HepG2 (cell line): ENCODE measurements around the gene CD79A. TPM values are rescaled to one million over a fixed set of nuclear protein-coding genes. Genes with fewer than 3 reads are reported as not detected.

Experiments used
- ARNTL ChIP-seq: sonication (generic); formaldehyde crosslinking; IDR thresholded peaks from 2 replicates; pipeline ENCODE4 v1.4.0; 2020; ENCODE audit warnings: mild to moderate bottlenecking, missing genetic modification reagents
- ATAD3A ChIP-seq: sonication (generic); formaldehyde crosslinking; IDR thresholded peaks from 2 replicates; pipeline ENCODE4 v1.4.0; 2020; ENCODE audit warnings: missing genetic modification reagents
- BRCA1 ChIP-seq: sonication (generic); formaldehyde crosslinking; IDR thresholded peaks from 2 replicates; pipeline ENCODE4 v1.4.0; 2020; ENCODE audit warnings: missing genetic modification reagents
- CBX5 ChIP-seq: sonication (generic); formaldehyde crosslinking; IDR thresholded peaks from 2 replicates; pipeline ENCODE4 v1.4.0; 2020; ENCODE audit warnings: missing genetic modification reagents, borderline replicate concordance
- ETV5 ChIP-seq: IDR thresholded peaks from 2 replicates; pipeline ENCODE4 v1.6.1; 2018; ENCODE audit warnings: missing biosample characterization, missing genetic modification reagents, inconsistent platforms, borderline replicate concordance
- FOXO1 ChIP-seq: sonication (generic); formaldehyde crosslinking; IDR thresholded peaks from 2 replicates; pipeline ENCODE4 v1.4.0; 2020; ENCODE audit warnings: missing genetic modification reagents
- FOXP1 ChIP-seq, 2 experiments: fragments of 450-650 bp in 1 of 2; IDR thresholded peaks; 2 replicates each; pipeline ENCODE4 v1.6.1; 2017 to 2018; ENCODE audit warnings: antibody characterized with exemption in 1 of 2
- GPN1 ChIP-seq: sonication (generic); formaldehyde crosslinking; IDR thresholded peaks from 2 replicates; pipeline ENCODE4 v1.5.1; 2020; ENCODE audit warnings: missing genetic modification reagents, borderline replicate concordance
- HHEX ChIP-seq: IDR thresholded peaks from 2 replicates; pipeline ENCODE4 v1.6.1; 2016; ENCODE audit warnings: control low read depth
- KDM1A ChIP-seq: IDR thresholded peaks from 2 replicates; pipeline ENCODE4 v1.6.1; 2016; ENCODE audit warnings: missing compliant biosample characterization
- MAFG ChIP-seq: sonication (generic); formaldehyde crosslinking; IDR thresholded peaks from 2 replicates; pipeline ENCODE4 v1.5.1; 2020; ENCODE audit warnings: mild to moderate bottlenecking, missing genetic modification reagents
- MTA1 ChIP-seq: sonication (generic); formaldehyde crosslinking; IDR thresholded peaks from 2 replicates; pipeline ENCODE4 v1.4.0; 2020; ENCODE audit warnings: missing genetic modification reagents, mild to moderate bottlenecking, borderline replicate concordance
- NFE2L1 ChIP-seq: sonication (generic); formaldehyde crosslinking; IDR thresholded peaks from 2 replicates; pipeline ENCODE4 v1.4.0; 2020; ENCODE audit warnings: missing genetic modification reagents, mild to moderate bottlenecking, borderline replicate concordance
- PHF21A ChIP-seq: sonication (generic); formaldehyde crosslinking; IDR thresholded peaks from 2 replicates; pipeline ENCODE4 v1.5.0; 2020; ENCODE audit warnings: mild to moderate bottlenecking, missing genetic modification reagents
- SALL1 ChIP-seq: sonication (generic); formaldehyde crosslinking; IDR thresholded peaks from 2 replicates; pipeline ENCODE4 v1.8.0; 2022; ENCODE audit warnings: mild to moderate bottlenecking, missing genetic modification reagents
- SIX1 ChIP-seq: sonication (generic); formaldehyde crosslinking; IDR thresholded peaks from 2 replicates; pipeline ENCODE4 v1.4.0; 2020; ENCODE audit warnings: missing genetic modification reagents, borderline replicate concordance
- SP1 ChIP-seq, 2 experiments: fragments of 450-650 bp in 1 of 2; sonication (generic) in 1 of 2; formaldehyde crosslinking in 1 of 2; IDR thresholded peaks; 2 replicates each; pipeline versions ENCODE4 v1.4.0 to v1.6.1; 2016 to 2020; ENCODE audit warnings: missing genetic modification reagents in 1 of 2
- TBL1XR1 ChIP-seq: fragments of 150-350 bp; IDR thresholded peaks from 2 replicates; pipeline ENCODE4 v1.6.1; 2014; ENCODE audit warnings: borderline replicate concordance, low read length; ENCODE audit not compliant: partially characterized antibody
- TCF7 ChIP-seq: sonication (generic); IDR thresholded peaks from 2 replicates; pipeline ENCODE4 v1.6.1; 2016; ENCODE audit warnings: antibody characterized with exemption, low read depth
- ZEB1 ChIP-seq: IDR thresholded peaks from 2 replicates; pipeline ENCODE4 v1.6.1; 2012; ENCODE audit warnings: mild to moderate bottlenecking, low read depth, inconsistent platforms; ENCODE audit not compliant: insufficient replicate concordance
- ZFX ChIP-seq: sonication (generic); formaldehyde crosslinking; IDR thresholded peaks from 2 replicates; pipeline ENCODE4 v1.4.0; 2020; ENCODE audit warnings: mild to moderate bottlenecking, low read depth, missing genetic modification reagents, moderate library complexity
- ZNF138 ChIP-seq: sonication (generic); formaldehyde crosslinking; IDR thresholded peaks from 2 replicates; pipeline ENCODE4 v1.5.0; 2020; ENCODE audit warnings: mild to moderate bottlenecking, low read depth, missing genetic modification reagents
- ZNF720 ChIP-seq: sonication (generic); formaldehyde crosslinking; IDR thresholded peaks from 2 replicates; pipeline ENCODE4 v1.4.0; 2020; ENCODE audit warnings: missing genetic modification reagents
- ZNF792 ChIP-seq: IDR thresholded peaks from 2 replicates; pipeline ENCODE4 v1.6.1; 2016
- ZNF879 ChIP-seq: sonication (generic); formaldehyde crosslinking; IDR thresholded peaks from 2 replicates; pipeline ENCODE4 v1.8.1; 2023; ENCODE audit warnings: missing genetic modification reagents
- ZNF883 ChIP-seq: sonication (generic); formaldehyde crosslinking; IDR thresholded peaks from 2 replicates; pipeline ENCODE4 v1.5.1; 2020; ENCODE audit warnings: mild to moderate bottlenecking, missing genetic modification reagents; ENCODE audit errors: not compliant biosample characterization
- ZSCAN30 ChIP-seq: sonication (generic); formaldehyde crosslinking; IDR thresholded peaks from 2 replicates; pipeline ENCODE4 v1.5.0; 2020; ENCODE audit warnings: mild to moderate bottlenecking, missing genetic modification reagents
- polyA plus RNA-seq, 8 experiments: library from polyadenylated mRNA; depleted of rRNA in 3 of 8; stranded (reverse) in 7 of 8; unstranded in 1 of 8; fragments of >200 nt; fragmentation: Illumina TruSeq in 4 of 8; extraction: Trizol in 4 of 8; gene quantifications; 2 replicates each; pipeline versions ENCODE4 v1.2.1 to v1.2.3, GENCODE V29; 2011 to 2016; ENCODE audit warnings: low read depth in 4 of 8, missing spikeins in 1 of 8, mixed read lengths in 1 of 8; ENCODE audit not compliant: insufficient read depth in 1 of 8
- total RNA-seq, 5 experiments: library from RNA; depleted of rRNA; stranded (reverse); fragments of >200 nt; fragmentation: Illumina TruSeq; extraction: Trizol; gene quantifications; 2 replicates each; pipeline ENCODE4 v1.2.3, GENCODE V29; 2016; ENCODE audit warnings: low read depth in 1 of 5
- TF ChIP-seq, protein P1 (sequence below): IDR thresholded peaks from 2 replicates; pipeline ENCODE4 v1.6.1; 2016
- TF ChIP-seq, protein P2 (sequence below): sonication (generic); formaldehyde crosslinking; IDR thresholded peaks from 2 replicates; pipeline ENCODE4 v1.5.0; 2020; ENCODE audit warnings: missing genetic modification reagents
- TF ChIP-seq, protein P3 (sequence below): sonication (generic); formaldehyde crosslinking; IDR thresholded peaks from 2 replicates; pipeline ENCODE4 v1.4.0; 2020; ENCODE audit warnings: missing genetic modification reagents

The CD79A gene
- total and polyA plus RNA-seq, 2 of the 13 experiments (the other 11 are each of a cell fraction or from before 2014, with no cell fraction given): 0.24 to 0.33 TPM

DNA sequence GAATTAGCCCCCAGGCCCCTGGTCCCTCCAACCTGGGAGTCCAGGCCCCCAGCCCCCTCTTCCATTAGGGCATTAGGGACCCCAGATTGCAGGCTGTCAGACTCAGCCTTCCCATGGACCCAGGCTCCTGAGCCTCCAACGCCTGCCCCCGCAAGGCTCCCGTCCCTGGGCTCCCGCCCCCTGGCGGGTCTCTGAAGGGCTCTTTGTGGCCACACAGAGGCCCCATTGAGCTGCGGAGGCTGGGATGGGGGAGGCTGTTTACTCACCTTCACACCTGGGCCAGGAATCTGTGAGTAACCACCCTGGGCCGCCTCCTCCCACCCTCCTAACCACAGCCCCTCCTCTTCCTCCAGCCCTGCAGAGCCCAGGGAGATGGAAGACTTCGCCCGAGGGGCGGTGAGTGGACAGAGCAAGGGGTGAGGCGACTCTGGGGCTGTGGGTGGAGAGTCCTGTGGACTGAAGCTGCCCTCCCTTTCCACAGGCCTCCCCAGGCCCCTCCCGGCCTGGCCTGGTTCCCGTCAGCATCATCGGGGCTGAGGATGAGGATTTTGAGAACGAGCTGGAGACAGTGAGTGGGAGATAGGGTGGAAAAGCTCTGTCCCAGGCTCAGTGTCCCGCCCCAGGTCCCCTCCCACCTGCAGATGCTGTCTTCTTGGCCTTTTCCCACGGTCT lies 10.8 kb downstream of the CD79A start (continued):
- TF ChIP-seq, protein P1, sequence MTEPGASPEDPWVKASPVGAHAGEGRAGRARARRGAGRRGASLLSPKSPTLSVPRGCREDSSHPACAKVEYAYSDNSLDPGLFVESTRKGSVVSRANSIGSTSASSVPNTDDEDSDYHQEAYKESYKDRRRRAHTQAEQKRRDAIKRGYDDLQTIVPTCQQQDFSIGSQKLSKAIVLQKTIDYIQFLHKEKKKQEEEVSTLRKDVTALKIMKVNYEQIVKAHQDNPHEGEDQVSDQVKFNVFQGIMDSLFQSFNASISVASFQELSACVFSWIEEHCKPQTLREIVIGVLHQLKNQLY: 0 out of 2 replicates have a peak, but pooled peaks have one; percentile 36
- no peak for TF ChIP-seq ATAD3A (CRISPR knock-in tag)
- TF ChIP-seq ZNF138 (CRISPR knock-in tag): no peak
- no peak for TF ChIP-seq GPN1 (CRISPR knock-in tag)
- no peak; the same call in 1 of the 2 replicates for TF ChIP-seq SIX1
- no peak for TF ChIP-seq NFE2L1 (CRISPR knock-in tag)
- peak; percentile 56; the same call in 1 of the 2 replicates for TF ChIP-seq ZNF792 (CRISPR knock-in tag)
- TF ChIP-seq ETV5: peak; percentile 78; the same call in 1 of the 2 replicates
- TF ChIP-seq TBL1XR1: no peak
- TF ChIP-seq ZEB1: peak; percentile 98
- no peak for TF ChIP-seq ZNF720
- no peak for TF ChIP-seq HHEX (CRISPR knock-in tag)
- TF ChIP-seq MTA1 (CRISPR knock-in tag): peak; percentile 92; the same call in 1 of the 2 replicates
- peak; percentile 91 for TF ChIP-seq PHF21A (CRISPR knock-in tag)
- TF ChIP-seq KDM1A (CRISPR knock-in tag): no peak
- TF ChIP-seq CBX5: peak; percentile 53; the same call in 1 of the 2 replicates
- TF ChIP-seq FOXP1 (IDR thresholded peaks at IDR 0.05): 0 out of 2 replicates have a peak, but pooled peaks have one; percentile 37
- TF ChIP-seq FOXP1 (CRISPR knock-in tag; IDR thresholded peaks at IDR 0.05): peak; percentile 89
- TF ChIP-seq BRCA1 (CRISPR knock-in tag): no peak
- no peak for TF ChIP-seq ZNF879 (CRISPR knock-in tag)
- no peak for TF ChIP-seq MAFG (CRISPR knock-in tag)
- TF ChIP-seq, protein P2, sequence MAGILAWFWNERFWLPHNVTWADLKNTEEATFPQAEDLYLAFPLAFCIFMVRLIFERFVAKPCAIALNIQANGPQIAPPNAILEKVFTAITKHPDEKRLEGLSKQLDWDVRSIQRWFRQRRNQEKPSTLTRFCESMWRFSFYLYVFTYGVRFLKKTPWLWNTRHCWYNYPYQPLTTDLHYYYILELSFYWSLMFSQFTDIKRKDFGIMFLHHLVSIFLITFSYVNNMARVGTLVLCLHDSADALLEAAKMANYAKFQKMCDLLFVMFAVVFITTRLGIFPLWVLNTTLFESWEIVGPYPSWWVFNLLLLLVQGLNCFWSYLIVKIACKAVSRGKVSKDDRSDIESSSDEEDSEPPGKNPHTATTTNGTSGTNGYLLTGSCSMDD (CRISPR knock-in tag): no peak
- TF ChIP-seq, protein P3, sequence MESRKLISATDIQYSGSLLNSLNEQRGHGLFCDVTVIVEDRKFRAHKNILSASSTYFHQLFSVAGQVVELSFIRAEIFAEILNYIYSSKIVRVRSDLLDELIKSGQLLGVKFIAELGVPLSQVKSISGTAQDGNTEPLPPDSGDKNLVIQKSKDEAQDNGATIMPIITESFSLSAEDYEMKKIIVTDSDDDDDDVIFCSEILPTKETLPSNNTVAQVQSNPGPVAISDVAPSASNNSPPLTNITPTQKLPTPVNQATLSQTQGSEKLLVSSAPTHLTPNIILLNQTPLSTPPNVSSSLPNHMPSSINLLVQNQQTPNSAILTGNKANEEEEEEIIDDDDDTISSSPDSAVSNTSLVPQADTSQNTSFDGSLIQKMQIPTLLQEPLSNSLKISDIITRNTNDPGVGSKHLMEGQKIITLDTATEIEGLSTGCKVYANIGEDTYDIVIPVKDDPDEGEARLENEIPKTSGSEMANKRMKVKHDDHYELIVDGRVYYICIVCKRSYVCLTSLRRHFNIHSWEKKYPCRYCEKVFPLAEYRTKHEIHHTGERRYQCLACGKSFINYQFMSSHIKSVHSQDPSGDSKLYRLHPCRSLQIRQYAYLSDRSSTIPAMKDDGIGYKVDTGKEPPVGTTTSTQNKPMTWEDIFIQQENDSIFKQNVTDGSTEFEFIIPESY (CRISPR knock-in tag): peak; percentile 55; the same call in 1 of the 2 replicates
- no peak for TF ChIP-seq TCF7
- TF ChIP-seq ZFX (CRISPR knock-in tag): peak; percentile 67
- TF ChIP-seq ARNTL (CRISPR knock-in tag): peak; percentile 66; the same call in 1 of the 2 replicates
- TF ChIP-seq ZSCAN30 (CRISPR knock-in tag): no peak
- TF ChIP-seq ZNF883 (CRISPR knock-in tag): no peak
- no peak for TF ChIP-seq SP1 (IDR thresholded peaks at IDR 0.05)
- TF ChIP-seq SP1 (CRISPR knock-in tag; IDR thresholded peaks at IDR 0.05): peak; percentile 41; the same call in 1 of the 2 replicates
- TF ChIP-seq SALL1 (CRISPR knock-in tag): peak; percentile 59; the same call in 1 of the 2 replicates
- peak; percentile 89 for TF ChIP-seq FOXO1 (CRISPR knock-in tag)
